Lower leg skin (tissue), 3 donors: ENCODE data around the gene NUP155.

Experiments
- CTCF ChIP-seq, 3 donors: fragments of 450-650 bp; IDR thresholded peaks; one replicate each; pipeline ENCODE4 v1.5.1; 2016; ENCODE audit warnings: antibody characterized with exemption in 3 of 3, mild to moderate bottlenecking in 3 of 3, moderate library complexity in 2 of 3
- POLR2A ChIP-seq, 2 donors: fragments of 450-650 bp; IDR thresholded peaks; one replicate each; pipeline ENCODE4 v1.6.1; 2016 to 2017; ENCODE audit warnings: antibody characterized with exemption in 2 of 2, mild to moderate bottlenecking in 1 of 2, moderate library complexity in 1 of 2

GRCh38 chr5:37412515-37412914, 41.6 kb upstream of the NUP155 start:
- no peak for TF ChIP-seq CTCF (IDR thresholded peaks at IDR 0.05)
- no peak for TF ChIP-seq POLR2A (IDR thresholded peaks at IDR 0.05)
